ENCODE results near the gene ASAP3.

ASAP3 gene

DNA sequence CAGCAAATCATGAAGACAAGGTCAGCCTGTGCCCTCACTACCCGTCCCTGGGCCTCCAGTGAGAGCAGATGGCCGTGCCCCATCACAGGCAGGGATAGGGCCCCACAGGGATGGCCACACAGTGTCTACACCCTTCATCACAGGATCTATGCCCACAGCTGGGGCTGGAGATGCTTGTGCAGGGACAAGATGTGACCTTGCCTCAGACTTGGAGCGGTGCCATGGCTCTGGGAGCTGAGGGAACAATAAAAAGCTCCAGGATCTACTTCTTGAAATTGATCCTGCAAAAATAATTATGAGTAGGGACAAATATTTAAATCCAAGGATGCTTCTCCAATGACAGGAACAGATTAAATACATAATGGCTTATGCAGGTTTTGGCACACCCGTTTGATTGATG, 34.0 kb downstream of the ASAP3 start:
- no peak overlapping the region for H2AFZ ChIP-seq (ENCODE audit: low read length)
- H3K27me3 ChIP-seq (replicated peaks; ENCODE audit: insufficient read depth, low read length) = no peaks in the 10 kb centered on the region
- H3K4me1 ChIP-seq (ENCODE audit: low read length) = 0 out of 2 replicates have a peak, but pooled peaks cover 4% of the 10 kb centered on the region
- no peaks in the 10 kb centered on the region for H3F3A ChIP-seq (ENCODE audit: insufficient read depth, low read length)
- H4K20me1 ChIP-seq (ENCODE audit: insufficient read depth, low read length) = no peaks in the 10 kb centered on the region
- H3K9ac ChIP-seq (ENCODE audit: low read length) = no peak overlapping the region
- no peak overlapping the region for H3K27ac ChIP-seq (ENCODE audit: low read length)
- no peaks in the 10 kb centered on the region for H3K9me3 ChIP-seq (replicated peaks; ENCODE audit: insufficient read depth, low read length)
- H3K9me2 ChIP-seq (replicated peaks; ENCODE audit: insufficient read depth, low read length) = no peaks in the 10 kb centered on the region
- H3K4me3 ChIP-seq (ENCODE audit: low read length) = no peak overlapping the region
- no peak overlapping the region for H3K4me2 ChIP-seq (ENCODE audit: low read depth, low read length)
- H3K36me3 ChIP-seq (replicated peaks; ENCODE audit: insufficient read depth, low read length) = no peaks in the 10 kb centered on the region
- TF ChIP-seq EZH2 (optimal IDR thresholded peaks at IDR 0.05; ENCODE audit: low read depth, low read length) = no peak
- no peak for TF ChIP-seq EZH2phosphoT487 (IDR thresholded peaks at IDR 0.05; ENCODE audit: low read length)
- no peaks in the 10 kb centered on the region for H3K79me2 ChIP-seq (ENCODE audit: low read length)
- DNase-seq = no peak

DNA sequence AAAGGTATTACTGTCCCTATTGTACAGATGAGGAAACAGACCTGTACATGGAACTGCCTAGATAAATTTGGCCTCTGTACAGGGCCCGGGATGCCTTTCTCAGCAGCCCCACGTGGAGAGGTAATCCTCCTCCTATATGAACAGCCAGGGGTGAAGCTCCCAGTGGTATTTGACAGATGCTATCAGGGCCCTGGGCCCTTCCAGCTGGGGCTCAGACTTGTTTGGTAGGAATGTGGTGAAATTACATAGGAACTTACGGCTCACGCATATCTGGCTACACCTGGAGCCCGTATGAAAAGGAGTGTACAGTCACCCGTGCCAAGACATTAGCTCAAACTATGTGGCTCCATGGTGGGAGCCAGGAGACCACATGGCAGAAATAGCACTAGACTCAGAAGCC, 34.7 kb downstream of the ASAP3 start:
- Histone ChIP-seq H3K4me1 (ENCODE audit: low read length) (0 out of 2 replicates have a peak, but pooled peaks cover 4% of the 10 kb centered on the region), H4K20me1 (ENCODE audit: insufficient read depth, low read length) (no peaks in the 10 kb centered on the region), H3F3A (ENCODE audit: insufficient read depth, low read length) (no peaks in the 10 kb centered on the region), H3K79me2 (ENCODE audit: low read length) (no peaks in the 10 kb centered on the region), H3K27me3 (replicated peaks; ENCODE audit: insufficient read depth, low read length) (no peaks in the 10 kb centered on the region), H3K4me2 (ENCODE audit: low read depth, low read length) (no peak overlapping the region), H2AFZ (ENCODE audit: low read length) (no peak overlapping the region), H3K27ac (ENCODE audit: low read length) (no peak overlapping the region), H3K9me3 (replicated peaks; ENCODE audit: insufficient read depth, low read length) (no peaks in the 10 kb centered on the region), H3K4me3 (ENCODE audit: low read length) (no peak overlapping the region), H3K36me3 (replicated peaks; ENCODE audit: insufficient read depth, low read length) (no peaks in the 10 kb centered on the region), H3K9ac (ENCODE audit: low read length) (no peak overlapping the region), H3K9me2 (replicated peaks; ENCODE audit: insufficient read depth, low read length) (no peaks in the 10 kb centered on the region)
- DNase-seq = no peak
- TF ChIP-seq, protein P1, sequence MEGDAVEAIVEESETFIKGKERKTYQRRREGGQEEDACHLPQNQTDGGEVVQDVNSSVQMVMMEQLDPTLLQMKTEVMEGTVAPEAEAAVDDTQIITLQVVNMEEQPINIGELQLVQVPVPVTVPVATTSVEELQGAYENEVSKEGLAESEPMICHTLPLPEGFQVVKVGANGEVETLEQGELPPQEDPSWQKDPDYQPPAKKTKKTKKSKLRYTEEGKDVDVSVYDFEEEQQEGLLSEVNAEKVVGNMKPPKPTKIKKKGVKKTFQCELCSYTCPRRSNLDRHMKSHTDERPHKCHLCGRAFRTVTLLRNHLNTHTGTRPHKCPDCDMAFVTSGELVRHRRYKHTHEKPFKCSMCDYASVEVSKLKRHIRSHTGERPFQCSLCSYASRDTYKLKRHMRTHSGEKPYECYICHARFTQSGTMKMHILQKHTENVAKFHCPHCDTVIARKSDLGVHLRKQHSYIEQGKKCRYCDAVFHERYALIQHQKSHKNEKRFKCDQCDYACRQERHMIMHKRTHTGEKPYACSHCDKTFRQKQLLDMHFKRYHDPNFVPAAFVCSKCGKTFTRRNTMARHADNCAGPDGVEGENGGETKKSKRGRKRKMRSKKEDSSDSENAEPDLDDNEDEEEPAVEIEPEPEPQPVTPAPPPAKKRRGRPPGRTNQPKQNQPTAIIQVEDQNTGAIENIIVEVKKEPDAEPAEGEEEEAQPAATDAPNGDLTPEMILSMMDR (IDR thresholded peaks at IDR 0.05; ENCODE audit: low read length) = no peak
- TF ChIP-seq EZH2 (optimal IDR thresholded peaks at IDR 0.05; ENCODE audit: low read depth, low read length) (no peak), EZH2phosphoT487 (IDR thresholded peaks at IDR 0.05; ENCODE audit: low read length) (no peak)

DNA sequence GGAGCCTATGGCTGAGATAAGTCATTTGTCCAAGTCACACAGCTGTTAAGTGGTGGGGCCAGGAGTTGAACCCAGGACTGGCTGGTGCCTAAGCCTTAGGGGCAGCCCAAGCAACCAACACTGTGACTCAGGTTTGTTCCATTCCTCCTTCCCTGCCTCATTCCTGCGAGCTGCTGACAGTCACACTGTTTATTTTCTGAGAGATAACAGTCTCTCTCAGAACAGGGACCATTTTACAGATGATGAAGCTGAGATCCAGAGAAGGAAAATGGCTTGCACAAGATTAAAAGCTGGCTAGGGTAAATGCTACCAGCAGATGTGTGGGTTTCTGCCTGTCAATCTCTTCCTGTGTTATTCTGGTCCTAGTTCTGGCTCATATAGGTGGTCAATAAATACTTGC, 35.1 kb downstream of the ASAP3 start:
- no peak overlapping the region for H3K9ac ChIP-seq (ENCODE audit: low read length)
- TF ChIP-seq, protein P1 (IDR thresholded peaks at IDR 0.05; ENCODE audit: low read length) = no peak
- TF ChIP-seq EZH2phosphoT487 (IDR thresholded peaks at IDR 0.05; ENCODE audit: low read length) (no peak), EZH2 (optimal IDR thresholded peaks at IDR 0.05; ENCODE audit: low read depth, low read length) (no peak)

DNA sequence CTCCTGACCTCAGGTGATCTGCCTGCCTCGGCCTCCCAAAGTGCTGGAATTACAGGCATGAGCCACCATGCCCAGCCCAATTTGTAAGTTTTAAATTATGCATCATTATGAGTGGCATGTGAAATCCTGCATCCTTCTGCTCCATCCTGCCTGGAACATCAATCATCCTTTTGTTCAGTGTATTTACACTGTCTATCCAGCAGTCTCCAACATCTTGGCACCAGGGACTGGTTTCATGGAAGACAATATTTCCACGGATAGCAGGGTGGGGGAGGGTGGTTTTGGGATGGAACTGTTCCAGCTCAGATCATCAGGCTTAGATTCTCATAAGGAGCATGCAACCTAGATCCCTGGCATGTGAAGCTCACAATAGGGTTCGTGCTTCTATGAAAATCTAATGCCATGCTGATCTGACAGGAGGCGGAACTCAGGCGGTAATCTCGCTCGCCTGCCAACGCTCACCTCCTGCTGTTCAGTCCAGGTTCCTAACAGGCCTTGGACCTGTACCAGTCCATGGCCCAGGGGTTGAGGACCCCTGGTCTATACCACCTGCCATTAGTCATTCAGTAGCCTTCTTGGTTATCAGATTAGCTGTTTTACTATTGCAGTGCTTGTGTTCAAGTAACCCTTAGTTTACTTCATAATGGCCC, 37.2 kb downstream of the ASAP3 start:
- H3K79me2 ChIP-seq (ENCODE audit: low read length) = no peaks in the 10 kb centered on the region

More for the DNA sequence above, 35.1 kb downstream of the ASAP3 start:
- Histone ChIP-seq H3K27me3 (replicated peaks; ENCODE audit: insufficient read depth, low read length) (no peaks in the 10 kb centered on the region), H2AFZ (ENCODE audit: low read length) (no peak overlapping the region), H3K4me2 (ENCODE audit: low read depth, low read length) (no peak overlapping the region), H3K4me1 (ENCODE audit: low read length) (0 out of 2 replicates have a peak, but pooled peaks cover 4% of the 10 kb centered on the region), H3F3A (ENCODE audit: insufficient read depth, low read length) (no peaks in the 10 kb centered on the region), H3K36me3 (replicated peaks; ENCODE audit: insufficient read depth, low read length) (no peaks in the 10 kb centered on the region), H3K79me2 (ENCODE audit: low read length) (no peaks in the 10 kb centered on the region), H3K4me3 (ENCODE audit: low read length) (no peak overlapping the region), H4K20me1 (ENCODE audit: insufficient read depth, low read length) (no peaks in the 10 kb centered on the region), H3K27ac (ENCODE audit: low read length) (no peak overlapping the region), H3K9me2 (replicated peaks; ENCODE audit: insufficient read depth, low read length) (no peaks in the 10 kb centered on the region), H3K9me3 (replicated peaks; ENCODE audit: insufficient read depth, low read length) (no peaks in the 10 kb centered on the region)
- DNase-seq = no peak

More for the DNA sequence above, 37.2 kb downstream of the ASAP3 start:
- Histone ChIP-seq H3K9me3 (replicated peaks; ENCODE audit: insufficient read depth, low read length) (no peaks in the 10 kb centered on the region), H3K4me1 (ENCODE audit: low read length) (0 out of 2 replicates have a peak, but pooled peaks cover 4% of the 10 kb centered on the region), H3F3A (ENCODE audit: insufficient read depth, low read length) (no peaks in the 10 kb centered on the region), H3K4me3 (ENCODE audit: low read length) (no peak overlapping the region), H3K27me3 (replicated peaks; ENCODE audit: insufficient read depth, low read length) (no peaks in the 10 kb centered on the region), H4K20me1 (ENCODE audit: insufficient read depth, low read length) (no peaks in the 10 kb centered on the region), H3K4me2 (ENCODE audit: low read depth, low read length) (no peak overlapping the region), H3K9me2 (replicated peaks; ENCODE audit: insufficient read depth, low read length) (no peaks in the 10 kb centered on the region), H3K9ac (ENCODE audit: low read length) (no peak overlapping the region), H3K27ac (ENCODE audit: low read length) (no peak overlapping the region), H3K36me3 (replicated peaks; ENCODE audit: insufficient read depth, low read length) (no peaks in the 10 kb centered on the region), H2AFZ (ENCODE audit: low read length) (no peak overlapping the region)
- no peak for TF ChIP-seq EZH2phosphoT487 (IDR thresholded peaks at IDR 0.05; ENCODE audit: low read length)
- TF ChIP-seq, protein P1 (IDR thresholded peaks at IDR 0.05; ENCODE audit: low read length) = no peak
- TF ChIP-seq EZH2 (optimal IDR thresholded peaks at IDR 0.05; ENCODE audit: low read depth, low read length) = no peak
- no peak for DNase-seq

Measured in MM.1S (cell line).